Mammary epithelial cell (primary cell): ENCODE measurements around the gene CRACDL.

Source experiments
- CTCF ChIP-seq, 2 donors: IDR thresholded peaks in 1 of 2; conservative IDR thresholded peaks in 1 of 2; 2 replicates each; pipeline ENCODE4 v1.5.1; 2011 to 2012; ENCODE audit warnings: inconsistent platforms in 2 of 2, low read length in 2 of 2, mild to moderate bottlenecking in 2 of 2, control low read depth in 1 of 2, low read depth in 1 of 2; ENCODE audit not compliant: insufficient read depth in 1 of 2; ENCODE audit errors: extremely low read depth in 1 of 2
- EZH2 ChIP-seq: IDR thresholded peaks from 2 replicates; pipeline ENCODE4 v1.6.1; 2012; ENCODE audit warnings: low read length, inconsistent platforms, borderline replicate concordance

GRCh38 chr2:98899041-98899702 lies 36.9 kb downstream of the CRACDL start:
- no peak for TF ChIP-seq CTCF (conservative IDR thresholded peaks at IDR 0.05 in 1 of 2, IDR thresholded peaks at IDR 0.05 in 1 of 2; ENCODE audit: extremely low read depth in 1 of 2, insufficient read depth in 1 of 2, low read depth in 1 of 2, low read length in 2 of 2)
- TF ChIP-seq EZH2: no peak
